Vagina (tissue), 2 donors: Measurements from ENCODE around the gene AGAP3. TPM values are rescaled to one million over a fixed set of nuclear protein-coding genes. Genes with fewer than 3 reads are reported as not detected.
A peak's percentile ranks its signal among the peaks of the same experiment; 100 is the strongest.

Experiments
- DNase-seq, 2 donors: peaks; one replicate each; pipeline ENCODE4 v3.0.0-alpha.2; 2017; ENCODE audit errors: extremely low spot score in 2 of 2
- H3K27ac ChIP-seq: fragments of 200-600 bp; sonication (generic); one replicate; pipeline ENCODE4 v1.5.1; 2019
- H3K27me3 ChIP-seq: fragments of 200-600 bp; sonication (generic); one replicate; pipeline ENCODE4 v1.5.1; 2019
- H3K36me3 ChIP-seq, 2 donors: fragments of 200-600 bp; sonication (generic); one replicate each; pipeline ENCODE4 v1.5.1; 2017 to 2019
- H3K4me1 ChIP-seq: fragments of 200-600 bp; sonication (generic); one replicate; pipeline ENCODE4 v1.5.1; 2019
- H3K4me3 ChIP-seq, 2 donors: fragments of 200-600 bp; sonication (generic); 1 replicate in 1 of 2; 2 replicates in 1 of 2; pipeline ENCODE4 v1.5.1; 2016 to 2019
- H3K9me3 ChIP-seq: fragments of 200-600 bp; sonication (generic); one replicate; pipeline ENCODE4 v1.5.1; 2019
- CTCF ChIP-seq, 3 experiments: fragments of 450-650 bp in 2 of 3; fragments of 200-600 bp in 1 of 3; sonication (generic) in 1 of 3; IDR thresholded peaks; one replicate each; pipeline ENCODE4 v1.5.1; 2017 to 2019; ENCODE audit warnings: antibody characterized with exemption in 3 of 3, mild to moderate bottlenecking in 2 of 3, moderate library complexity in 2 of 3
- POLR2A ChIP-seq, 2 donors: fragments of 450-650 bp; IDR thresholded peaks; one replicate each; pipeline ENCODE4 v1.6.1; 2017; ENCODE audit warnings: antibody characterized with exemption in 2 of 2, mild to moderate bottlenecking in 2 of 2, moderate library complexity in 2 of 2
- POLR2AphosphoS5 ChIP-seq, 2 donors: sonication (generic); formaldehyde crosslinking; IDR thresholded peaks; one replicate each; pipeline ENCODE4 v1.9.0; 2017; ENCODE audit warnings: antibody characterized with exemption in 2 of 2, mild to moderate bottlenecking in 2 of 2, low read depth in 1 of 2; ENCODE audit not compliant: insufficient read depth in 1 of 2
- intact Hi-C: fragments of 100-400 bp; cut with DNase I; formaldehyde crosslinking; loops from one replicate; pipeline ENCODE4 v1.15.1; 2023
- total RNA-seq: library from RNA; depleted of rRNA; stranded (reverse); fragments of >200 nt; gene quantifications from one replicate; pipeline ENCODE4 v1.2.3, GENCODE V29; 2016

AGAP3 gene
- total RNA-seq, 1 donor from 2014 or later: 98.2 TPM

DNA sequence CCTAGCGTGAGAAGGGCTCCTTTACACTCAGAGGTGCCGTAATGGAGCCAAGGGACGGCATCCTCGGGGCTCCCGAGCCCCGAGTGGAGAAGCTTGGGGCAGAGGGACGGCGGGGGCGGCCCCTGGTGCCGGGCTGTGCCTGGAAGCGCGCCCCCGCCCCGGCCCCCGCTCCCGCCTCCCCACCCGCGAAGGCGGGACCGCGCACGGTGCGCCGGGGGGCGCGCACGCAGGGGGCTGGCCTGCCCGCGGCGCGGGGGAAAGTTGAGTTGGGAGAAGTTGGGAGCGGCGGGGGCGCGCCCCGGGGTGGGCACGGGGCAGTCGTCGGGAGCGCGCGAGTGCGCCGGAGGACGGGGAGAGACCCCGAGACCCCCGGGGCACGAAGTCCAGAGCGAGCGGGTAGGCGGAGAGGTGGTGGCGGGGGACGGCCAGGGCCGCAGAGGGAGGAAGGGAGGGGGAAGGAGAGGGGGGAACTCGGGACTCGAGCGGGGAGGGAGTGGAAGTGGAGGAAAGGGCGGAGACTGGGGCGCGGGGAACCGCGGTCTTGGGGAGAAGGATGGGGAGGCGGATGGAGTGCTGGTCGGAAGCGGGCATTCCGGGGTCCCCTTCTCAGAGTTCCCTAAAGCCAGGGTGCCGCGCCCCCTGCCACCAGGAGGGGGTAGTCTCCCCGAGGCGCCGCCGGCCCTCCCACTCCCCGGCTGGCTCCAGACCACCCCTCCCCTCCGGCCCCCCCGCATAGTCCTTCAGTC lies 26.7 kb upstream of the AGAP3 start, which contains the start of gene SLC4A2:
Gene SLC4A2 (plus strand): TSS at position 223 of the 746 bp plus-strand sequence. CDS start 2,399 bp downstream, outside the sequence.
- H3K4me3 ChIP-seq: peak within 1 kb of the TSS; percentile 87 to 91
- peak within 1 kb of the TSS; percentile 99 for H3K27ac ChIP-seq
- peak in 1 of 2 donors; percentile 28 for TF ChIP-seq POLR2A (IDR thresholded peaks at IDR 0.05)
- TF ChIP-seq POLR2AphosphoS5 (IDR thresholded peaks at IDR 0.05; ENCODE audit: insufficient read depth in 1 of 2, low read depth in 1 of 2): peak in 1 of 2 donors; percentile 75
- TF ChIP-seq CTCF (IDR thresholded peaks at IDR 0.05): peak in 1 of 3 experiments; percentile 25
- DNase-seq: no peak
- no peaks in the 10 kb centered on the region for H3K9me3 ChIP-seq
- intact Hi-C loops: loop anchor here (2.0 to 10.0 kb wide), 2 partner anchors 27 to 175 kb away; partner anchors contain the start of genes AGAP3 and CHPF2
- no peaks in the 10 kb centered on the region for H3K27me3 ChIP-seq
- H3K36me3 ChIP-seq: peaks cover 0 to 6% of the 10 kb centered on the region in 2 donors
- H3K4me1 ChIP-seq: peaks cover 63% of the 10 kb centered on the region

GRCh38 chr7:151060113-151060415 lies 26.2 kb upstream of the AGAP3 start:
- no peaks in the 10 kb centered on the region for H3K27me3 ChIP-seq
- intact Hi-C loops: no loop called here
- H3K4me1 ChIP-seq: peaks cover 63% of the 10 kb centered on the region
- no peak for DNase-seq
- TF ChIP-seq POLR2AphosphoS5 (IDR thresholded peaks at IDR 0.05; ENCODE audit: insufficient read depth in 1 of 2, low read depth in 1 of 2): no peak
- peak in 1 of 3 experiments; percentile 5 for TF ChIP-seq CTCF (IDR thresholded peaks at IDR 0.05)
- H3K9me3 ChIP-seq: no peaks in the 10 kb centered on the region
- peak overlapping the region; percentile 87 to 91 for H3K4me3 ChIP-seq
- H3K36me3 ChIP-seq: peaks cover 0 to 11% of the 10 kb centered on the region in 2 donors
- H3K27ac ChIP-seq: peak overlapping the region; percentile 99

DNA sequence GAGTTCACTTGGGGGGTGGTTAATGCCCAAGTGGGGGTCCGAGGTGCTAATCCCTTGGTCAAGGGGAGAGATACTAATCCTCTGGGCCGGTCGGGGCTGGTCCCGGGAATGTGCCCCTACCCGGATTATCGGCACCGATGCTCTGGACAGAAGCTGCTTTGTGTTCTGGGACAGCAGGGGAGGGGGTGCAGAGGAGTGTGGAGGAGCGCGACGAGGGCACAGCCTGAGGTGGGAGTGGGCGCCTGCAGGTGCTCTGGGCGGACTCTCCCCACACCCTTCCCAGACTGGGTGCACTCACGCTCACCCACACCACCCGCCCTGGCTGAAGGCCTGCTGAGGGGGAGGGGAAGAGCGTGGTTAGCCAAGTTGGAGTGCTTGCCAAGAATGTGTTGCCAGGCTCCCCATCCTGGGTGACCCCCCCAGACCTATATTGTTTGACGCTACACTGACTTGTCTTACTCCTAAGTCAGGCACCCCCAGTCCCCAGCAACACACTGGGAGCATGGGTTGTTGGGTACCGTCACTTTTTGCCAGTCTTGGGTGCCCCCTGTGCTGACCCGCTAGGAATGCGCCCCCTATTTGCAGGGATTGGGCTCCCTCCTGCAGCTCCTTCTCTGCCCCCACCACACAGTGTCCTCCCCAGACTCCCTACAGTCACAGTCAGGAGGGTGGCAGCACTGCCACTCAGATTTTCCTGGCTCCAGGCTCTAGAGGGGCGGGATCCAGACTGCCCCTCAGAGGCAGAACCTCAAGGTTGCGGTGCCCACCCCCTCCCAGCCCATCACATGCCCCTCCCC lies 25.7 kb upstream of the AGAP3 start:
- TF ChIP-seq CTCF (IDR thresholded peaks at IDR 0.05) (no peak), POLR2AphosphoS5 (IDR thresholded peaks at IDR 0.05; ENCODE audit: insufficient read depth in 1 of 2, low read depth in 1 of 2) (no peak), POLR2A (IDR thresholded peaks at IDR 0.05) (no peak)
- no peaks in the 10 kb centered on the region for H3K9me3 ChIP-seq
- H3K27ac ChIP-seq: peak overlapping the region; percentile 99
- peak overlapping the region; percentile 87 to 91 for H3K4me3 ChIP-seq
- no peaks in the 10 kb centered on the region for H3K27me3 ChIP-seq
- DNase-seq: no peak
- H3K36me3 ChIP-seq: peaks cover 0 to 17% of the 10 kb centered on the region in 2 donors
- peaks cover 63% of the 10 kb centered on the region for H3K4me1 ChIP-seq
- intact Hi-C loops: no loop called here

DNA sequence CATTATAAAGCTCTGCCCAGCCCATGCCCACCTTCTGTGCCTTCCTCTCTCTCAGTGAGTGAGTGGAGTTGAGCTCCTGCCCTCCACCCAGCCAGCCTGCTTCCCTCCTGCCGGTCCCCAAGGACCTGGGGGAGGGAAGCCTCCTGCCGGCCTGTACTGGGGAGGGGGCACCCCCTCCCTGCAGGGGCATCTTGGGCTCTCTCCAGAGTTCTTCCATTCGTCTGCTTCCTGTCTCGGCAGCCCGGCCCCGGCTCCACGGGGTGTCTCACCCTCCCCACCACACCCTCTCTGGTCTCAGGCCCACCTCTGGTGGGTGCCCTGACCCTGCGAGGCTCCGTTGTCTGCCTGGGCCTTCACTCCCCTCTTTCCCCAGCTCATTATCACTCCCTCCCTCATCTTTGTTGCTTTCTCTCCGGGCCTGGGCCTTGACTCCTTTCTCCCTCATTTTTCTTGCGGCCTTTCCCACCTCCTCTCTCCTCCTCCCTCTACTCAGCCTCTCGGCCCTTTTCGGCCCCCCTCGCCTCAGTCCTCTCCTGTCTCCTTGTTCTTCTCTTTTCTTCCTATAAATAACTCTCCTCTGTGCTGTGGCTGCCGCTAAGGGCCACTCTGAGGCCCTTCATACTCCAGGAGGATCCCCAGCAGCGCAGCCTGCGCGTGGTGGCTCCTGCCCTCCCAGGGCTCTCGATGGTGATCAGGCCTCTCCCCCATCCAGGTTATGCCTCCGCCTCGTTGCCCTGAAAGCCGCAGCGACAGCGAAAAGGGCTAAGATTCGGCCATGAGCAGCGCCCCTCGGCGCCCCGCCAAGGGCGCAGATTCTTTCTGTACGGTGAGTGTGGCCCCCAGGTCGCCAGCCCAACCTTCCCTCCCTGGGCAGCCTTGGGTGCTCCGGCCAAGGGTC lies 24.8 kb upstream of the AGAP3 start:
- peak overlapping the region in 1 of 2 donors; percentile 91 for H3K4me3 ChIP-seq
- intact Hi-C loops: no loop called here

More for the DNA sequence above, 24.8 kb upstream of the AGAP3 start:
- Histone ChIP-seq H3K9me3 (no peaks in the 10 kb centered on the region), H3K36me3 (peaks cover 0 to 25% of the 10 kb centered on the region in 2 donors), H3K27me3 (no peaks in the 10 kb centered on the region), H3K4me1 (peaks cover 62% of the 10 kb centered on the region), H3K27ac (peak overlapping the region; percentile 99)
- no peak for DNase-seq
- TF ChIP-seq POLR2AphosphoS5 (IDR thresholded peaks at IDR 0.05; ENCODE audit: insufficient read depth in 1 of 2, low read depth in 1 of 2): no peak
- no peak for TF ChIP-seq CTCF (IDR thresholded peaks at IDR 0.05)
- TF ChIP-seq POLR2A (IDR thresholded peaks at IDR 0.05): no peak
